GM12864 (cell line): ENCODE results near the gene VPS13D.

ENCODE experiments used
- DNase-seq: peaks from one replicate; pipeline ENCODE4 v3.0.0-alpha.2; 2011; ENCODE audit warnings: low read depth
- H3K4me3 ChIP-seq: 2 replicates; pipeline ENCODE4 v1.5.1; 2011; ENCODE audit warnings: mild to moderate bottlenecking, low read depth, low read length, control low read depth
- CTCF ChIP-seq: IDR thresholded peaks from 2 replicates; pipeline ENCODE4 v1.5.1; 2011; ENCODE audit warnings: low read depth, mild to moderate bottlenecking, moderate library complexity, low read length, control low read depth, inconsistent platforms; ENCODE audit errors: missing control alignments

Gene VPS13D

GRCh38 chr1:12188657-12189327, 41.0 kb upstream of the VPS13D start:
- H3K4me3 ChIP-seq: no peak overlapping the region
- no peak for TF ChIP-seq CTCF
- DNase-seq: no peak

GRCh38 chr1:12189328-12189682, 40.5 kb upstream of the VPS13D start:
- no peak for TF ChIP-seq CTCF
- no peak for DNase-seq
- no peak overlapping the region for H3K4me3 ChIP-seq

- TF ChIP-seq CTCF: no peak
- DNase-seq: no peak
- no peak overlapping the region for H3K4me3 ChIP-seq
Measured at GRCh38 chr1:12191242-12192032, 38.4 kb upstream of the VPS13D start.

GRCh38 chr1:12194666-12195216, 35.1 kb upstream of the VPS13D start:
- TF ChIP-seq CTCF: no peak
- DNase-seq: no peak
- H3K4me3 ChIP-seq: no peak overlapping the region

GRCh38 chr1:12195416-12195815, 34.4 kb upstream of the VPS13D start:
- no peak for DNase-seq
- TF ChIP-seq CTCF: no peak
- H3K4me3 ChIP-seq: no peak overlapping the region

- no peak for DNase-seq
- TF ChIP-seq CTCF: no peak
Measured at GRCh38 chr1:12196641-12197482, 33.0 kb upstream of the VPS13D start.

More at GRCh38 chr1:12196641-12197482, 33.0 kb upstream of the VPS13D start:
- H3K4me3 ChIP-seq: no peak overlapping the region
